D721Med (cell line): Measurements from ENCODE around the gene CEP350.
A peak's percentile ranks its signal among the peaks of the same experiment; 100 is the strongest.

Source experiments
- DNase-seq: peaks from one replicate; pipeline ENCODE4 v3.0.0; 2011; ENCODE audit warnings: low spot score; ENCODE audit not compliant: insufficient read length
- FAIRE-seq: peaks from 2 replicates; lab custom pipeline; 2011; peaks lifted over from hg19 to GRCh38; lab: Jason Lieb, UNC
- TF ChIP-seq, protein P1 (sequence below): IDR thresholded peaks from 2 replicates; pipeline ENCODE4 v1.5.1; 2012; ENCODE audit warnings: mild to moderate bottlenecking, control low read depth; ENCODE audit not compliant: insufficient read depth; ENCODE audit errors: missing control alignments

The CEP350 gene

GRCh38 chr1:180163041-180163440 lies 208.4 kb downstream of the CEP350 start:
- FAIRE-seq, result peak; percentile 67
- TF ChIP-seq, protein P1, sequence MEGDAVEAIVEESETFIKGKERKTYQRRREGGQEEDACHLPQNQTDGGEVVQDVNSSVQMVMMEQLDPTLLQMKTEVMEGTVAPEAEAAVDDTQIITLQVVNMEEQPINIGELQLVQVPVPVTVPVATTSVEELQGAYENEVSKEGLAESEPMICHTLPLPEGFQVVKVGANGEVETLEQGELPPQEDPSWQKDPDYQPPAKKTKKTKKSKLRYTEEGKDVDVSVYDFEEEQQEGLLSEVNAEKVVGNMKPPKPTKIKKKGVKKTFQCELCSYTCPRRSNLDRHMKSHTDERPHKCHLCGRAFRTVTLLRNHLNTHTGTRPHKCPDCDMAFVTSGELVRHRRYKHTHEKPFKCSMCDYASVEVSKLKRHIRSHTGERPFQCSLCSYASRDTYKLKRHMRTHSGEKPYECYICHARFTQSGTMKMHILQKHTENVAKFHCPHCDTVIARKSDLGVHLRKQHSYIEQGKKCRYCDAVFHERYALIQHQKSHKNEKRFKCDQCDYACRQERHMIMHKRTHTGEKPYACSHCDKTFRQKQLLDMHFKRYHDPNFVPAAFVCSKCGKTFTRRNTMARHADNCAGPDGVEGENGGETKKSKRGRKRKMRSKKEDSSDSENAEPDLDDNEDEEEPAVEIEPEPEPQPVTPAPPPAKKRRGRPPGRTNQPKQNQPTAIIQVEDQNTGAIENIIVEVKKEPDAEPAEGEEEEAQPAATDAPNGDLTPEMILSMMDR, result no peak
- no peak for DNase-seq
